G401 (cell line): ENCODE results near the gene KCNQ1. TPM values are rescaled to one million over a fixed set of nuclear protein-coding genes. Genes with fewer than 3 reads are reported as not detected.

Experiments used
- DNase-seq: peaks from one replicate; pipeline ENCODE4 v3.0.0-alpha.2; 2015; ENCODE audit warnings: low spot score
- in situ Hi-C: cut with HindIII; loops from 2 replicates; pipeline ENCODE4 v1.10.0; 2016; ENCODE audit warnings: low sequenced_read_pairs, mixed read lengths
- total RNA-seq: library from RNA; depleted of rRNA; stranded (reverse); fragments of >200 nt; shearing (Covaris generic); gene quantifications from 2 replicates; pipeline ENCODE4 v1.2.3, GENCODE V29; 2014

KCNQ1 gene
- total RNA-seq, 1 experiment from 2014 or later = 0.85 TPM

GRCh38 chr11:2526808-2527381, 82.1 kb downstream of the KCNQ1 start:
- DNase-seq = no peak
- in situ Hi-C loops = no loop called here

GRCh38 chr11:2527621-2528291, 82.9 kb downstream of the KCNQ1 start:
- in situ Hi-C loops = no loop called here
- DNase-seq = no peak

GRCh38 chr11:2528301-2529050, 83.7 kb downstream of the KCNQ1 start:
- in situ Hi-C loops = no loop called here
- no peak for DNase-seq

GRCh38 chr11:2529173-2529572, 84.4 kb downstream of the KCNQ1 start:
- in situ Hi-C loops = no loop called here

GRCh38 chr11:2529636-2530035, 84.8 kb downstream of the KCNQ1 start:
- in situ Hi-C loops = no loop called here
- DNase-seq = no peak

More at GRCh38 chr11:2529173-2529572, 84.4 kb downstream of the KCNQ1 start:
- DNase-seq = no peak

- in situ Hi-C loops = no loop called here
- DNase-seq = no peak
Observed at GRCh38 chr11:2530131-2530854, 85.5 kb downstream of the KCNQ1 start.

GRCh38 chr11:2530855-2531200, 86.0 kb downstream of the KCNQ1 start:
- in situ Hi-C loops = no loop called here

GRCh38 chr11:2531277-2531986, 86.6 kb downstream of the KCNQ1 start:
- peak; percentile 74 for DNase-seq
- in situ Hi-C loops = no loop called here

More at GRCh38 chr11:2530855-2531200, 86.0 kb downstream of the KCNQ1 start:
- no peak for DNase-seq

GRCh38 chr11:2531987-2532703, 87.3 kb downstream of the KCNQ1 start:
- in situ Hi-C loops = no loop called here

GRCh38 chr11:2532704-2533586, 88.1 kb downstream of the KCNQ1 start:
- in situ Hi-C loops = no loop called here
- DNase-seq = peak; percentile 86

More at GRCh38 chr11:2531987-2532703, 87.3 kb downstream of the KCNQ1 start:
- no peak for DNase-seq

- no peak for DNase-seq
- in situ Hi-C loops = no loop called here
Observed at GRCh38 chr11:2533587-2534133, 88.9 kb downstream of the KCNQ1 start.

GRCh38 chr11:2534134-2534956, 89.5 kb downstream of the KCNQ1 start:
- DNase-seq = no peak

GRCh38 chr11:2534957-2535672, 90.3 kb downstream of the KCNQ1 start:
- DNase-seq = no peak
- in situ Hi-C loops = no loop called here

More at GRCh38 chr11:2534134-2534956, 89.5 kb downstream of the KCNQ1 start:
- in situ Hi-C loops = no loop called here

GRCh38 chr11:2535673-2536439, 91.0 kb downstream of the KCNQ1 start:
- DNase-seq = no peak
- in situ Hi-C loops = no loop called here

GRCh38 chr11:2536440-2536989, 91.7 kb downstream of the KCNQ1 start:
- in situ Hi-C loops = no loop called here
- DNase-seq = no peak
